GM15510 (cell line): ENCODE data around the gene GALNT15.

ENCODE experiments used
- POLR2A ChIP-seq: IDR thresholded peaks from 3 replicates; pipeline ENCODE4 v1.6.1; 2011; ENCODE audit warnings: borderline replicate concordance; ENCODE audit not compliant: insufficient read length; ENCODE audit errors: extremely low read depth

The GALNT15 gene

DNA sequence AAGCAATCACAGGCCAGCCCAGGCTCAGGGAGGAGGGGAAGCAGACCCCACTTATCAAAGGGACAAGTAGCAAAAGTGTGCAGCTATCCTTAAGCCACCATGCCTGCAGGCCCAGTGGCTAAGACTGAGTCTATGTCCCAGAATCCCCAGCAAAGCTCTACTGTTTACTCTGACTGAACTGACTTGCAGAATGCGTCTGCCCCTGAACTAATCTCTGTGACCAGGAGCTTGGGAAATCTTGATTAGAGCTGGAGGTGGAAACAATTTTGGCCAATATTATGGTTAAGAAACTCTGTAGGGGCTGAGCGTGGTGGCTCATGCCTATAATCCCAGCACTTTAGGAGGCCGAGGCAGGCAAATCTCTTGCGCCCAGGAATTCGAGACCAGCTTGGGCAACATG is 67.7 kb downstream of the GALNT15 start:
- TF ChIP-seq POLR2A = no peak

DNA sequence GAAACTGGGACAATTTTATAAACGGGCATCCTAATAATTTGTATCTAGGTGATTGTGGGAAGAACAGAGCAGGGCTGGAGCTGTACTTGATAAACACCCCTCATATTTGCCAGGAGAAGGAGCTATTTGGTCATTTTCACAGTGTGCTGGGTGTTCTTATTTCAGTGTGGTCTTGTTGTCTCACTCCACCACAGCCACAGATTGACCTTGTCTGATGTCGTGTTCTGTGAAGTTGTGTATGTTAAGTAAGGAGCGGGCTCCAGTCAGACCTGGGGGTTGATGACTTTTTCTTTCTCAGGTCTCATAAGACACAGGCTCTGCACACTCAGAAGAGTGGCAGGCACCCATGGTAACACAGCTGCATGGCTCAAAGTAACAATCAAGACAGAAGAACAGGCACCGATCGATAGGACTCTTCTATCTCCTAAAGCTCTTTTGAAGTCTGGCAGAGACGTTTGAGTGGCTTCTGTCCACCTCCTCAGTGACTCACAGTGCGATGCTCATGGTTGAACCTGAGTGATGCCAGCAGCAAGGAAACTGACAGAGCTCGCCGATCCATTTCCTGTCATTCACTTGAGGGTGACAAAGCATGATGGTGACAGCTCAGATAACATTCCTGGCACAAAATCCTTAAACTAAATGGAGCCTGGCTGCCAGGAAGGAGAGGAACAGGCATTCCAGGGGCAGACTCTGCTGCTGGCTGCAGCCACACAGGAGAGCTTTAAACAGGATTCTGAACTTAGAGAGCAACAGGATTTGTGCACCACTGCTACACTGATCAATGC is 69.4 kb downstream of the GALNT15 start:
- TF ChIP-seq POLR2A = no peak

DNA sequence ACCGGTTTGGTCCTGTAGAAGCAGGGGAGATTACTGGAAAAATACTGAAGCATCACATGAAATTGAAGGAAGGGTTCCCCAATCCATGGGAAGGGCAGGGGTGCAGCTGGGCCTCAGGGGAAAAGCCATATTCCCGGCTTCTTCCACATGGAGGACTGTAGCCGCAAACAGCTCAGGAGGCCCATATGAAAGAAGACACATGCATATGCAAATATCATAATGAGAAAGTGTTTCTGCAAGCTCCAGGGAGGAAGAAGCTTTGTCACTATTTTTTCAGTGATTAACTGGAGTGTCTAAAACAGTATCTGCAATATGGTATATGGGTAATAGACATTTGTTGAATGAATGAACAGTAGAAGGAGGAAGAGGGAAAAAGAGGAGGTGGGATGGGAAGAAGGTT is 71.1 kb downstream of the GALNT15 start:
- no peak for TF ChIP-seq POLR2A

DNA sequence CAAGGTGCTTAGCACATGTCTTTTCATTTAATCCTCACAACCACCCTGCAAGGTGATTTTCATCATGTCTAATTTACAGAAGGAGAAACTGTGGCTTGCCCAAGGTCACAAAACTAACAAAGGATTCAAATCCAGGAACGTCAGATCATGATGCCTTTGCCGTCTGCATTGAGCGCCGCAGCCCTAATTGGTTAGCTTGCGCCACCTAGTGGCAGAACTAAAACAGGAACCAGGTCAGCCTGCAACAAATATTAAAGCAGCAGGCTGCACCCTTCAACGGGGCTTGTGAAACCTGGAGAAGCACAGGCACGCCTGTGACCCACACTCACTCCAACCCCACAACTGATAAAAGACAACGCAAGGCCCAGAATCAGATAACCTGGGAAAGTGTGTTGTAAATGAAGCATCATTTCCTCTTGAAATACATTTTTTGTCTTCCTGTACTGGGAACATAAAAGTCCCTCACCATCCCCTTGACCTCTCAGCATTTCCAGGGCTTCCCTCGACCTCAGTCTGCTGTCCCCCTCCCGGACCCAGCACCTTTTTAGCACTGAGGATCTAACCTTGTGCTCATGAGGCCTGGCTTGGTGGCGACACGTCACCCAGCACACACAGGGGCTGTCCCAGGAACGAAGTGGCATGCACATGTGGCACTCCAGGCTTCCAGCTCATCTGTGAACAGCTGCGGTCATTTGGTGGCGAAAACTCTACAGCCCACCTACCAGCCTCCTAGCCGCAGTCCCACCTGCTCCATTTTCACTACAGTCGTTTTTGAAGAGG is 73.0 kb downstream of the GALNT15 start:
- no peak for TF ChIP-seq POLR2A

DNA sequence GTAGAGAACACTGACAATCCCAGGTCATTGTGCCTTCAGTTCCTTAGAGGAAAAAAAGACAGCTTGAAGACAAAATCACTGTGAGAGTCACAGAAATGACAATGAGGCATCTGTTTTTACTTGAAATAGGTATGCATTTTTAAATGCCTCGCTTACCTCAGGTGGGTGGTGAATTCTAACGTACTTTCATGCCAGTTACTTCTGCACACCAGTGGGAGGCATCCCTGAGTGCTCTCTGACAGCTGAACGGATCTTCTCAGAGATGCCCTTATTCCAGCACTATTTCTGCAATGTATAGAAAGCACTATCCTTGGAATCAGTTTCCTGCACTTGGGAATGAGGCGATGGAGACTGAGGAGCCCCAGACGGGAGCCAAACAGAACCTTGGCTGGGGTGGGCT is 74.1 kb downstream of the GALNT15 start:
- no peak for TF ChIP-seq POLR2A

DNA sequence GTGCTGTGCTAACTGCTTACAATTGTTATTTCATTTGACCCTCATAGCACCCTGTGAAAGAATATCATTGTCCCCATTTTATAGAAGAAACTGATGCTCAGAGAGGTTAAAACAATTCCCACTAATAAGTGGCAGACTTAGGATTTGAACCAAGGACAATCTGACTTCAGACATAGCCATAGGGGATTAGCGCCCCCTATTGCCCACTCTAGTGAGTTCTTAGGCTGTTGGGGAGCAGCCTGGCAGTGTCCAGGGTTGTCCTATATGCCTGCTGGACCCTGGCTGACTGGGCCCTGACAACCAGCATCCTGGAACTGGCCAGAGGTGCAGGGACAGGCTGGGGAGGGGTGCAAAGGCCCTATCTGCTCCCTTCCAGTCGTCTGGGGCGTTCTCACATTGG is 74.9 kb downstream of the GALNT15 start:
- no peak for TF ChIP-seq POLR2A

DNA sequence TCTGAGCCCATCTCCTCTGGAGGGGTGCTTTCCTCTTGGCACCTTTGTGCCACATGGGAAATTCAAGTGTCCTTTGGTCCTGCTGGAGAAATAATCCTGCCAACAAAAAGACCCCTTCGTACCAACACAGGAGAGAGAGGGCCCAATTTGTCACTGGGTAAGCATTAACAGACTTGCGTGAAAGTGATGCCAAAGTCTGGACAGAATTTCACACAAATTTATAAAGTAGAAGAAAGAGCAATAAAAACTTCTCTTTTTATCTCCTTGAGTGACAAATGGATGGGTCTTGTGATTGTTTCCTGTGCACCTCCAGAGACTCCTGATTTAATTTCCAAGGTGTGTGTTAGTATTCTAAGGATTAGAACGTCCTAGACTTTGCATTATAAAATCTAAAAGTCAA is 75.4 kb downstream of the GALNT15 start:
- no peak for TF ChIP-seq POLR2A

DNA sequence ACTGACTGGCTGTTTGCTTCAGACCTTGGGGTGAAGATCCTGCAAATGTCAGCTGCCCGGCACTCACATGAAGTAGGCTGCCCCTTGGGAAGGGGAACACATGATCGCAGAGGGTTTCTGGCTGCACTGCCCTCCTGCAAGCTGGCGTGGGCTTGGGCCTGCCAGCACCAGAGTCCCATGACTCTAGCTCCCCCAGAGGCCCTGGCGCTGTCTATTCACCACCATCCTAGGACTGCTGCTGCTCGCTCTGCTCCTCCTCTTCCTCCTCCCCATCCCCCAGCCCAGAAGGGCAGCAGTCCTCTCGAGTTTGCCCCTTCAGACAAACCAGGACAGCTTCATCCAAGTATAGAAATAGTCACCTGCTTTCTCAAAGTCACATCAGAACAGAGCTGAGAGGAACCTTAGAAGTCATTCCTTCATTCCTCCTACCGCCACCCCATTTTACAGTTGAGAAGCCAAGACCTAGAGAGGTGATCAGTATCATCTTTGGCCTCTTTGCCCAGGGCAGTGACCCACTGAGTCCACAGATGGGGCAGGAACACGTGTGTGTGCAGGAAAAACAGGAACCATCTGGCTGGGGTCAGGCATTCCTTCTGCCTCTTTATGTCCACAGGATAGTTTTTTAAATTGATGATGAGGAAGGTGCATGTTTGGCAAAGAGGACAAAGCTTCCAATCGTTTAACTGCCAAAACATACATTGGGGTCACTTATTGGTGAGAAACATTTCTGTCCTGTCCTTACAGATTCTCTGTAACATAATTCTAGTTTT is 77.0 kb downstream of the GALNT15 start:
- TF ChIP-seq POLR2A = no peak

DNA sequence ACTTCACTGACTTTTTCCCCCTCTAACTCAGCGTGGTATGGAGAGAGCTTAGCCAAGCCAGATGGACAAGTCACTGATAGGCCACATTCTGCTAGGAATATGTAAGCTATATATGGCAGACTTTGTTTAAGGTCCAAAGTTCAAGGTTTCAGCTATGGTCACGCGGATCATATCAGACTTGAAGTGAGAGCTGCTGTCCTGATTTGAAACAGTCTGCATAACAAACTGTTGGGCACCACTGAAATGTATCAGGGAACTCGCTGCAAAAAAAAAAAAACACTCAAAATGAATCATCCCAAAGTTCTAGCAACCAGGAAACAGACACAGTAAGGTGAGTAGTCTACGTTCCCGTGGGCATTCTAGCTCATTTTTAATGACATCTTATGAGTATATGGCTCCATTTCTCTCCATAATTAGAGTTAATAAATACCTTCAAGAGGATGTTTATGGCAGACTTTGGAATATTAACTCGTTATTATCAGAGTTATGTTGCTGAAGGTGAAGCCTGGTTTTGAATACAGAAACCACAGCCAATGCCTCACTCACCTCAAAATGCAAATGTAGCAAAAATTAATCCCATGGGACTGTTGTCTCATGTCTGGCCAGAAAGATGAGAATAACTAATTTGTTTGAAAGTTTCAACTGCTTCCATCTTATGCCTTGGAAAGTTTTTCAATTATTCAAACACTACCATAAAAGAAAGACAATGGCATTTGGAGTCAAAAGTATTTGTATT is 77.9 kb downstream of the GALNT15 start:
- no peak for TF ChIP-seq POLR2A

DNA sequence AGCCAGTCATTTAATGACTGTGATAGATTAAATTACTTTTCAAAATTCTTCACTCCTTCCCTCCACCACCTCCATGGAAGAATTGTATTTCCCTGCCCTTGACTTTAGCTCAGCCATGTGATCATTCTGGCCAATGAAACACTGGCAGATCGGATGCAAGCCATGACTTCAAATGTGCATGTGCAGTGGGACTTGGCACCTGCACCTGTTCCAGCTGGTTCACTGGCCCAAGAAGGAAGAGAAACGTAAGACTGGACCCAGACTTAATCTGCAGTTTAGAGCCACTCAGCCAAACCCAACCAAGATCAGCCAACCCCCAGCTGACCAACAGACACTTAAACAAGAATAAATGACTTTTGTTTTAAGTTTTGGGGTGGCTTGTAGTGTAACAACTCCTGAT is 78.5 kb downstream of the GALNT15 start:
- no peak for TF ChIP-seq POLR2A

DNA sequence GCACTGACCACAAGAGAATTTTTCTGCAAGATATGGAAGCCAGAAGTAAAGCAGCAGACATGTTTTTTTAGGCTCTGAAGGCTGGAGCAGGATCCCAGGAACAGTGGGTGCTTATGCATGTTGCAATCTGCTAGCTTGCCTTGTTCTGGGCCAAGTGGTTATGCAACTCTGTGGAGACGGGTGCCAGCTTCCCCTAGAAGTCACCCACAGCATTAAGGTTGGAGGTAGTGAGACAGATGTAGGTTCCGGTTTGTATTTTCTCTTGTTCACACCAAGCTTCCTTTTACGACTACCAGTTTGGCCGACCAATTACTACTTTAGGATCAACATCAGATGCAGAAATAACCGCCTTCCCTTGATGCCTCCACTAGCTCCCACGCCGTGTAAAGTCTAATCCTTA is 79.1 kb downstream of the GALNT15 start:
- no peak for TF ChIP-seq POLR2A

DNA sequence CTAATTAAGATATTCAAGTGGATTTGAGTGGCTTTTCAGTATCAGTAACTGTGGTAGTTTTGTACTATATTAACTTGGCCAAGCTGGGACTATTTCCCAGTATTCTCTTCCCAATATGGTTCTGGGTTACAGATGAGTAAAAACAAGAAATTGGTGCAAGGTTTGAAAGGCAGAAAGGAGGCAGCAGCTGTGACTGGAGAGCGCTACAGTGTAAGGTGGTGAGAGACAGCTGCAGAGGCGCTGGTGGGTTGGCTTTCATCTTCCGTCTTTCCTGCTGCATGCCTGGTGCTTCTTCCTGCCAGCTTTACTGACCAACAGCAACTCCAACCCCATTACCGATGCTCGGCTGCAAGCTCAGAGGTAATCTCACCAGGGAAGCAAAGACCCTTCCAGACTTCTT is 80.4 kb downstream of the GALNT15 start:
- TF ChIP-seq POLR2A = no peak

DNA sequence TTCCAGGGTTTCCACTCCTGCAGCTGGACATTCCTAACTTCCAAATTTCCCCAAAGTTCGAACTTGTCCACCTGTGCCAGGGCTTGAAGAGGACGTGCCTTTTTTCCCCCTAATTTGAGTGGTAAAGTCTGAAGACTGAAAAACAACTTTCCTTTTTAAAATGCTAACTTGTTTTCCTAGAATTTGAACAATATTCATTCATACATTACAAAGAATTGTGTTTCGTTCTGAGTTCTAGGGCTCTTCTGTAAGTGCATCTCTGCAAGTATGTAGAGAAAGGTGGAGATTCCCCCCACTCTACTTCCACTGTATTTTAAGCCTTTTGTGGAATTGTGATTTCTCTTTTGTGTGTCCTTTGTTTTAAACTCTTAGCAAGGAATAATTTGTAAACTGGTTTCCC is 80.8 kb downstream of the GALNT15 start:
- TF ChIP-seq POLR2A = no peak

DNA sequence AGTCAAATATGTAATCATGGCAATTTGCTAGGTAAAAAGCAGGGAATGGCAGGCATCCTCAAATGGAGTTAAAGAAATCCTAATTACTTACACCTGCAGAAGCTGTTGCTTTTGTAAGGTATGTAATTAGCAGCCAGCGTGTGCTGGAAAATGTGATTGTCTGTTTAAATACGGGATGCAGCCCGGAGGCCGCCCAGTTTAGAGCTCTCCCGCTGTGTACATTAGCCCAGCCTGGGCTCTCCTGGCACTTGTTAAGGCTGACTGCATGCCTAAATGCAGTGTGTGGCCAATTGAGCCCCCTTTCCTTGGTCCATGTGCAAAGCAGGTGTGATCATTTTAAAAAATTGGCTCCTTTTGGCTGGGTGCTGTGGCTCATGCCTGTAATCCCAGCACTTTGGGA is 81.2 kb downstream of the GALNT15 start:
- TF ChIP-seq POLR2A = no peak

DNA sequence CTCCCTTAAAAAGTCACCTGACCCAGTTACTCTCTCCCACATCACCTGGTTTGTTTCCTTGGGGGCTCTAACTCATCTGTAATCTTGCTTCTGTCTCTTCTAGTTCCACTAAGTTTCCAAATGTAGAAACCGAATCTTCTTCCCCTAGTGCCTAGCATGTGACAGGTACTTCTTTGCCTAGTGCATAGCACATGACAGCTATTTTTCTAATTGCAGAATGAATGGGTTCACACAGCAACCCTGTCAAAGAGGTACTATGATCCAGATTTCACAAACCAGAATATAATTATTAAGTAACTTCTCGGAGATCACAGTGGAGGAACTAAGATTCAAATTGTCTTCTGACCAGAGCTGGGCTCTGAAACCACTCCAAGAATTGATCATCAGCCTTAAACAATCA is 82.8 kb downstream of the GALNT15 start:
- no peak for TF ChIP-seq POLR2A

DNA sequence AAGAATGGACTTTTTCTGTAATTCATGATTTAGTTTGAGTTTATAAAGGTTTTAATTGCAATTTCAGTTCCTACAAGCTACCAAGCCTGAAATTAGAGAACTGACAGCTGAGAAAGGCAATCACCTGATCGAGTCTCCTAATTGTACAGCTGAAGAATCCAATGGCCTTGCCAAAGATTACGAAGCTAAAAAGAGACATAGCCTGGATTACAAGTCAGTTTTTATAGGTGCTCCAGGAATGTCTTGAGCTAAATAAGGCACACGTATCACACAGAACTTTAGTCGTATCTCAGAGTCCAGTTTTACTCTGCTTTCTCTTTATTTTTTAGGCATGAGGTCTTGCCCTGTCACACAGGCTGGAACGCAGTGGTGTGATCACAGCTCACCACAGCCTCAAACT is 83.7 kb downstream of the GALNT15 start:
- TF ChIP-seq POLR2A = no peak

DNA sequence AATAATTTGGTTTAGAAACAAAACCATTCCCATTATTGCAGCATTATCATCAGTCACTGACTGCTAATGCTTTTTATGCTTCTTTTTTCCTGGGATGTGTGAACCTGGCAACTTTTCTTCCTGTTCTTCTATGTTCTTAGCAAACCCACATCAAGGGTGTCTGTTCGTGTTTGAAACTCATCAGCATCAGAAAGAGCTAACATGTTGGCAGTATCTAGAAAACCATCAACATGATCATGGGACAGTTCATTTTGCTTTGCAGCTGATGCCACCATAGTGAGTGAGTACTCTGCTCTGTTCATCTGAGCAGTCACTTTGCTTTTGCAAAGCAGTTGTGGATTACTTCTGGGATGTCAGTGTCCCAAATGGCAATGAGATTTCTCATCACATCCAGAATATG is 84.4 kb downstream of the GALNT15 start:
- no peak for TF ChIP-seq POLR2A
